Measurements from ENCODE around the gene STAG2. TPM values are rescaled to one million over a fixed set of nuclear protein-coding genes. Genes with fewer than 3 reads are reported as not detected.

The STAG2 gene
- total and polyA plus RNA-seq, 2 of the 13 experiments (the other 11 are each of a cell fraction or from before 2014, with no cell fraction given), result 21.0 to 50.8 TPM

DNA sequence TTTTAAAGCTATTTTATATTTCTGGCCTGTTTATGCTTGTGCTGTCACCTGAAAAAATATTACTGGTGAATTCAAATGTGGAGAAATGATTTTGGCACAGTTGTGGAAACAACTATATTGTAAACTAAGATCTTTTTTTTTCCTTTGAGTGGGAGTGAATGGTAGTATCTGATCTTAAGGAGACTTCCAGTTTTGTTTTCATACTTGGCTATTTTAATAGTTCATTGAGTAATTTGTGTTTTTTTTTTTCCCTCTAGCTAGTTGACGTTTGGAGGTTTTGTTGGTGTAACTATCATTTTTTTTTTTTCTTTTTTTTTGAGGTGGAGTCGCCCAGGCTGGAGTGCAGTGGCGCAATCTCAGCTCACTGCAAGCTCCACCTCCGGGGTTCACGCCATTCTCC, 10.5 kb downstream of the STAG2 start:
- no peak overlapping the region for H3K4me2 ChIP-seq (ENCODE audit: low read depth, low read length)
- H3K9me3 ChIP-seq (ENCODE audit: low read length), result no peaks in the 10 kb centered on the region
- in situ Hi-C loops (cut with HindIII; ENCODE audit: extremely low pct_ligation_motif_present, low pct_unique_long_range_greater_than_20kb) (loop anchor here (10.0 kb wide), 1 partner anchor 137 kb away; no protein-coding TSS in a partner anchor), intact Hi-C loops (cut with micrococcal nuclease; ENCODE audit: unreplicated experiment) (no loop called here)
- DNase-seq (ENCODE audit: low spot score) (no peak), FAIRE-seq (no peak), ATAC-seq (no peak)
- H3K4me3 ChIP-seq (replicated peaks in 1 of 3; ENCODE audit: insufficient read depth in 1 of 3, low read depth in 2 of 3, low read length in 3 of 3), result no peak overlapping the region
- TF ChIP-seq, protein P1, sequence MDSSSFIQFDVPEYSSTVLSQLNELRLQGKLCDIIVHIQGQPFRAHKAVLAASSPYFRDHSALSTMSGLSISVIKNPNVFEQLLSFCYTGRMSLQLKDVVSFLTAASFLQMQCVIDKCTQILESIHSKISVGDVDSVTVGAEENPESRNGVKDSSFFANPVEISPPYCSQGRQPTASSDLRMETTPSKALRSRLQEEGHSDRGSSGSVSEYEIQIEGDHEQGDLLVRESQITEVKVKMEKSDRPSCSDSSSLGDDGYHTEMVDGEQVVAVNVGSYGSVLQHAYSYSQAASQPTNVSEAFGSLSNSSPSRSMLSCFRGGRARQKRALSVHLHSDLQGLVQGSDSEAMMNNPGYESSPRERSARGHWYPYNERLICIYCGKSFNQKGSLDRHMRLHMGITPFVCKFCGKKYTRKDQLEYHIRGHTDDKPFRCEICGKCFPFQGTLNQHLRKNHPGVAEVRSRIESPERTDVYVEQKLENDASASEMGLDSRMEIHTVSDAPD (CRISPR knock-in tag; IDR thresholded peaks at IDR 0.05), result no peak
- TF ChIP-seq IKZF4 (CRISPR knock-in tag; IDR thresholded peaks at IDR 0.05; ENCODE audit: borderline replicate concordance, low read depth, not compliant biosample characterization), result no peak
- no peak for TF ChIP-seq ZNF709 (CRISPR knock-in tag; IDR thresholded peaks at IDR 0.05)
- no peak for TF ChIP-seq ARNT2 (CRISPR knock-in tag; IDR thresholded peaks at IDR 0.05; ENCODE audit: low read depth)
- TF ChIP-seq, protein P2, sequence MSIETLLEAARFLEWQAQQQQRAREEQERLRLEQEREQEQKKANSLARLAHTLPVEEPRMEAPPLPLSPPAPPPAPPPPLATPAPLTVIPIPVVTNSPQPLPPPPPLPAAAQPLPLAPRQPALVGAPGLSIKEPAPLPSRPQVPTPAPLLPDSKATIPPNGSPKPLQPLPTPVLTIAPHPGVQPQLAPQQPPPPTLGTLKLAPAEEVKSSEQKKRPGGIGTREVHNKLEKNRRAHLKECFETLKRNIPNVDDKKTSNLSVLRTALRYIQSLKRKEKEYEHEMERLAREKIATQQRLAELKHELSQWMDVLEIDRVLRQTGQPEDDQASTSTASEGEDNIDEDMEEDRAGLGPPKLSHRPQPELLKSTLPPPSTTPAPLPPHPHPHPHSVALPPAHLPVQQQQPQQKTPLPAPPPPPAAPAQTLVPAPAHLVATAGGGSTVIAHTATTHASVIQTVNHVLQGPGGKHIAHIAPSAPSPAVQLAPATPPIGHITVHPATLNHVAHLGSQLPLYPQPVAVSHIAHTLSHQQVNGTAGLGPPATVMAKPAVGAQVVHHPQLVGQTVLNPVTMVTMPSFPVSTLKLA (IDR thresholded peaks at IDR 0.05), result no peak
- TF ChIP-seq HOXD1 (CRISPR knock-in tag; IDR thresholded peaks at IDR 0.05), result no peak
- TF ChIP-seq ZNF598 (CRISPR knock-in tag; IDR thresholded peaks at IDR 0.05; ENCODE audit: borderline replicate concordance), result no peak
- TF ChIP-seq NFE2L1 (CRISPR knock-in tag; IDR thresholded peaks at IDR 0.05; ENCODE audit: borderline replicate concordance), result no peak
- no peak for TF ChIP-seq TP53 (CRISPR knock-in tag; conservative IDR thresholded peaks at IDR 0.05)
- TF ChIP-seq MTF1 (CRISPR knock-in tag; IDR thresholded peaks at IDR 0.05), result no peak
- TF ChIP-seq CHCHD3 (CRISPR knock-in tag; IDR thresholded peaks at IDR 0.05), result no peak
- TF ChIP-seq, protein P3, sequence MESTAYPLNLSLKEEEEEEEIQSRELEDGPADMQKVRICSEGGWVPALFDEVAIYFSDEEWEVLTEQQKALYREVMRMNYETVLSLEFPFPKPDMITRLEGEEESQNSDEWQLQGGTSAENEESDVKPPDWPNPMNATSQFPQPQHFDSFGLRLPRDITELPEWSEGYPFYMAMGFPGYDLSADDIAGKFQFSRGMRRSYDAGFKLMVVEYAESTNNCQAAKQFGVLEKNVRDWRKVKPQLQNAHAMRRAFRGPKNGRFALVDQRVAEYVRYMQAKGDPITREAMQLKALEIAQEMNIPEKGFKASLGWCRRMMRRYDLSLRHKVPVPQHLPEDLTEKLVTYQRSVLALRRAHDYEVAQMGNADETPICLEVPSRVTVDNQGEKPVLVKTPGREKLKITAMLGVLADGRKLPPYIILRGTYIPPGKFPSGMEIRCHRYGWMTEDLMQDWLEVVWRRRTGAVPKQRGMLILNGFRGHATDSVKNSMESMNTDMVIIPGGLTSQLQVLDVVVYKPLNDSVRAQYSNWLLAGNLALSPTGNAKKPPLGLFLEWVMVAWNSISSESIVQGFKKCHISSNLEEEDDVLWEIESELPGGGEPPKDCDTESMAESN (CRISPR knock-in tag; conservative IDR thresholded peaks at IDR 0.05), result no peak
- no peak for TF ChIP-seq CREB1 (IDR thresholded peaks at IDR 0.05)
- no peak for TF ChIP-seq CREB1 (CRISPR knock-in tag; IDR thresholded peaks at IDR 0.05)
- peaks cover 8% of the 10 kb centered on the region; the same call in 1 of the 2 replicates for H3K4me1 ChIP-seq (ENCODE audit: insufficient read depth, low read length)
- no TSS peak for BruUV-seq (replicated peaks)
- H3K36me3 ChIP-seq (replicated peaks in 1 of 2; ENCODE audit: control insufficient read depth in 1 of 2, insufficient read depth in 2 of 2, low read length in 2 of 2), result no peaks in the 10 kb centered on the region
- no peak overlapping the region for H2AFZ ChIP-seq (ENCODE audit: low read length)
- no peaks in the 10 kb centered on the region for H3K27me3 ChIP-seq (ENCODE audit: control insufficient read depth in 1 of 2, insufficient read depth in 2 of 2, low read length in 2 of 2)
- H3K27ac ChIP-seq (ENCODE audit: extremely low read length, insufficient read depth, low read length), result no peak overlapping the region
- POLR2A ChIA-PET, result no interaction called here
- 95% methylated on average over 5 of the region's 5 CpGs for WGBS (ENCODE audit: low lambda C conversion rate)
- CTCF ChIA-PET (ENCODE audit: low intra/inter-chr PET ratio, low total read pairs), result no interaction called here
- 0 out of 2 replicates have a peak, but pooled peaks cover 2% of the 10 kb centered on the region for H4K20me1 ChIP-seq (ENCODE audit: insufficient read depth, low read length)
- no peak overlapping the region for H3K9ac ChIP-seq (ENCODE audit: insufficient read depth, low read depth, low read length)
- H3K79me2 ChIP-seq (ENCODE audit: insufficient read depth, low read length), result peaks cover 81% of the 10 kb centered on the region

Data from HepG2 (cell line).